Hepatocyte (in vitro differentiated cells): Measurements from ENCODE around the gene PDGFRB. TPM values are rescaled to one million over a fixed set of nuclear protein-coding genes. Genes with fewer than 3 reads are reported as not detected.

Experiments used
- DNase-seq: peaks from one replicate; pipeline ENCODE4 v3.0.0-alpha.2; 2016; ENCODE audit warnings: low spot score
- H2AFZ ChIP-seq: fragments of 200-600 bp; sonication (generic); 2 replicates; pipeline ENCODE4 v1.6.0; 2016; ENCODE audit warnings: antibody characterized with exemption, mild to moderate bottlenecking
- H3K27ac ChIP-seq: fragments of 200-600 bp; sonication (generic); 2 replicates; pipeline ENCODE4 v1.5.1; 2016; ENCODE audit warnings: mild to moderate bottlenecking
- H3K27me3 ChIP-seq: fragments of 200-600 bp; sonication (generic); 2 replicates; pipeline ENCODE4 v1.6.1; 2016
- H3K36me3 ChIP-seq: fragments of 200-600 bp; sonication (generic); replicated peaks from 2 replicates; pipeline ENCODE4 v1.5.1; 2016; ENCODE audit warnings: low read depth; ENCODE audit not compliant: insufficient read depth
- H3K4me1 ChIP-seq: fragments of 200-600 bp; sonication (generic); 2 replicates; pipeline ENCODE4 v1.5.1; 2016; ENCODE audit warnings: mild to moderate bottlenecking, moderate library complexity; ENCODE audit not compliant: insufficient read depth
- H3K4me2 ChIP-seq: fragments of 200-600 bp; sonication (generic); 2 replicates; pipeline ENCODE4 v1.6.0; 2016
- H3K4me3 ChIP-seq: fragments of 200-600 bp; sonication (generic); 2 replicates; pipeline ENCODE4 v1.5.1; 2016; ENCODE audit warnings: mild to moderate bottlenecking
- H3K79me2 ChIP-seq: fragments of 200-600 bp; sonication (generic); 2 replicates; pipeline ENCODE4 v1.6.0; 2017; ENCODE audit warnings: mild to moderate bottlenecking
- H3K9me2 ChIP-seq: fragments of 200-600 bp; sonication (generic); replicated peaks from 2 replicates; pipeline ENCODE4 v1.6.0; 2017; ENCODE audit warnings: mild to moderate bottlenecking; ENCODE audit not compliant: insufficient read depth
- H3K9me3 ChIP-seq: fragments of 200-600 bp; sonication (generic); 2 replicates; pipeline ENCODE4 v1.5.1; 2016; ENCODE audit warnings: low read depth, mild to moderate bottlenecking
- H4K20me1 ChIP-seq: fragments of 200-600 bp; sonication (generic); 2 replicates; pipeline ENCODE4 v1.6.0; 2016; ENCODE audit warnings: mild to moderate bottlenecking; ENCODE audit not compliant: insufficient read depth, poor library complexity, severe bottlenecking
- EZH2 ChIP-seq: fragments of 200-600 bp; sonication (generic); IDR thresholded peaks from 2 replicates; pipeline ENCODE4 v1.6.1; 2016; ENCODE audit warnings: antibody characterized with exemption, mild to moderate bottlenecking, borderline replicate concordance
- EZH2phosphoT487 ChIP-seq: fragments of 200-600 bp; sonication (generic); IDR thresholded peaks from one replicate; pipeline ENCODE4 v1.6.1; 2018; ENCODE audit warnings: antibody characterized with exemption, mild to moderate bottlenecking, low read depth, moderate library complexity; ENCODE audit not compliant: unreplicated experiment, severe bottlenecking
- WGBS: methylation state at CpG from one replicate; pipeline ENCODE4 v1.1.6; 2016; ENCODE audit warnings: low lambda C conversion rate; ENCODE audit errors: missing lambda C conversion rate; 5-methylcytosine and 5-hydroxymethylcytosine counted together
- polyA plus RNA-seq: library from polyadenylated mRNA; unstranded; fragments of >200 nt; fragmentation: Nextera tagmentation; extraction: Ambion mirVana; gene quantifications from 2 replicates; pipeline ENCODE4 v1.2.1, GENCODE V29; 2016
- total RNA-seq: library from RNA; depleted of rRNA; stranded (reverse); fragments of >200 nt; gene quantifications from 2 replicates; pipeline ENCODE4 v1.2.3, GENCODE V29; 2014
- TF ChIP-seq, protein P1 (sequence below): fragments of 200-600 bp; sonication (generic); IDR thresholded peaks from 2 replicates; pipeline ENCODE4 v1.5.1; 2016; ENCODE audit warnings: antibody characterized with exemption, mild to moderate bottlenecking; ENCODE audit not compliant: poor library complexity

The PDGFRB gene
- total and polyA plus RNA-seq, 2 experiments from 2014 or later = 55.1 to 55.2 TPM

DNA sequence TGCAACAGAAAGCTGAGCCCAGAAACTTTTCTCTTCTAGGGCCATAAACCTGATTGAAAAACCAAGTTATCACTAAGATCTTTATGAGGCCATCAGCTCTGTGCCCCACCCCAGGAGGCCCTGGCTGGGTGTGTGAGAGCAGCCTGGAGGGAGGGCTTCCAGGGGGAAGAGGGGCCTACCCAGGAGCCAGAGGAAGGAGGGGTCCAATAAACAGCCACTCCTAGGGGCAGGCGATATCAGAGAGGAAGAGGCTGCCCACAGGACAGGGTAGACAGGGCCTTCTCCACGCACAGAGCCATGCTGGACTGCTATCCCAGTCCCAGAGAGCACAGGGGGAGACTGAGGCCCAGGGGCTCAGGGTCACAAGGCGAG lies 6.5 kb upstream of the PDGFRB start:
- Histone ChIP-seq H3K27ac (peak overlapping the region; percentile 97), H4K20me1 (no peaks in the 10 kb centered on the region), H2AFZ (no peak overlapping the region), H3K9me2 (no peaks in the 10 kb centered on the region), H3K4me2 (peak overlapping the region; percentile 68), H3K79me2 (no peaks in the 10 kb centered on the region), H3K9me3 (no peaks in the 10 kb centered on the region), H3K27me3 (peaks cover 5% of the 10 kb centered on the region), H3K4me1 (peaks cover 67% of the 10 kb centered on the region), H3K36me3 (no peaks in the 10 kb centered on the region), H3K4me3 (no peak overlapping the region)
- DNase-seq = peak; percentile 74
- WGBS = 56% methylated on average over 3 of the region's 3 CpGs
- TF ChIP-seq, protein P1, sequence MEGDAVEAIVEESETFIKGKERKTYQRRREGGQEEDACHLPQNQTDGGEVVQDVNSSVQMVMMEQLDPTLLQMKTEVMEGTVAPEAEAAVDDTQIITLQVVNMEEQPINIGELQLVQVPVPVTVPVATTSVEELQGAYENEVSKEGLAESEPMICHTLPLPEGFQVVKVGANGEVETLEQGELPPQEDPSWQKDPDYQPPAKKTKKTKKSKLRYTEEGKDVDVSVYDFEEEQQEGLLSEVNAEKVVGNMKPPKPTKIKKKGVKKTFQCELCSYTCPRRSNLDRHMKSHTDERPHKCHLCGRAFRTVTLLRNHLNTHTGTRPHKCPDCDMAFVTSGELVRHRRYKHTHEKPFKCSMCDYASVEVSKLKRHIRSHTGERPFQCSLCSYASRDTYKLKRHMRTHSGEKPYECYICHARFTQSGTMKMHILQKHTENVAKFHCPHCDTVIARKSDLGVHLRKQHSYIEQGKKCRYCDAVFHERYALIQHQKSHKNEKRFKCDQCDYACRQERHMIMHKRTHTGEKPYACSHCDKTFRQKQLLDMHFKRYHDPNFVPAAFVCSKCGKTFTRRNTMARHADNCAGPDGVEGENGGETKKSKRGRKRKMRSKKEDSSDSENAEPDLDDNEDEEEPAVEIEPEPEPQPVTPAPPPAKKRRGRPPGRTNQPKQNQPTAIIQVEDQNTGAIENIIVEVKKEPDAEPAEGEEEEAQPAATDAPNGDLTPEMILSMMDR = no peak
- no peak for TF ChIP-seq EZH2phosphoT487
- TF ChIP-seq EZH2 = no peak

DNA sequence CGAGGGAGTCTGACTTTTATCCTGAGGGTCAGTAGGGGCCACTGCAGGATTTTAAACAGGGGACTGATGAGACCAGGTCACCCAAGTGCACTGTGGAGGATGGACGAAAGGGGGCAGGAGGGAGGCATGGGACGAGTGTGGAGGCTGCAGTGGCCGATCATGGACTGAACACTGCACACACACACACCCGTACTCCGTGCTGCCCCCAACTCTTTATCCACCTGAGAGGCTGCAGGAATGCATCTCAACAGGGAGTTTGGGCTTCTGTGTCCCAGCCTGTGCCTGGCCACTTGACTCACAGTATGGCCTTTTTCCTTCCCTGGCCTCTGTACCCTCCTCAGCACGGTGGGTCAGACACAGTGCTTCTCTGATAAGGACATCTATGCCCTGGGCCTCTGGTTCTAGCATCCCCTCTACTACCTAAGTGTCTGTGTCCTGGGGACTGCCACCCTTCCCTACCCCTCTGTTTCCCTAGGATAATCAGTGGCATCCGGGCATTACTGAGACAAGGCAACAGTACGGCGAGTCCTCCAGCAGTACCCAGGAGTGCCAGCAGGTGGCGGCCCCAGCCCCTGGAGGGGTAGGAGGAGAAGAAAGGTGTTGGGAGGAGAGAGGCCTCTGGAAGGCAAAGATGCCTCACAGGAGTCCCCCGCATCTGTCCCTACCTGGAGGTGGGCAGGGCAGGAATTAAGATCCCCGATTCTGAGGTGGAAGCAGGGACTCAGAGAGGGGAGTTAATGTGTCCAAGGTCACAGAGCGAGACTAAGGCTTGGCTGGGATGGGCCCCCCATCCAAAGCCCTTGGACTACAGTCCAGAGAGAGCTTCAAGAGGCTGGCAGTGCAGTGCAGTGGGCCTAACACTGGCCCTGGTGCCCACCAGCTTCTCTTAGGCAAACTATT lies 5.8 kb upstream of the PDGFRB start:
- DNase-seq = peak; percentile 90
- Histone ChIP-seq H3K79me2 (no peaks in the 10 kb centered on the region), H3K27me3 (peaks cover 5% of the 10 kb centered on the region), H3K36me3 (no peaks in the 10 kb centered on the region), H2AFZ (no peak overlapping the region), H3K27ac (peak overlapping the region; percentile 97), H4K20me1 (no peaks in the 10 kb centered on the region), H3K9me2 (no peaks in the 10 kb centered on the region), H3K4me3 (no peak overlapping the region), H3K4me2 (peak overlapping the region; percentile 68), H3K9me3 (no peaks in the 10 kb centered on the region), H3K4me1 (peaks cover 67% of the 10 kb centered on the region)
- 33% methylated on average over 14 of the region's 14 CpGs for WGBS
- TF ChIP-seq EZH2phosphoT487 = no peak
- TF ChIP-seq, protein P1 = peak; percentile 89

DNA sequence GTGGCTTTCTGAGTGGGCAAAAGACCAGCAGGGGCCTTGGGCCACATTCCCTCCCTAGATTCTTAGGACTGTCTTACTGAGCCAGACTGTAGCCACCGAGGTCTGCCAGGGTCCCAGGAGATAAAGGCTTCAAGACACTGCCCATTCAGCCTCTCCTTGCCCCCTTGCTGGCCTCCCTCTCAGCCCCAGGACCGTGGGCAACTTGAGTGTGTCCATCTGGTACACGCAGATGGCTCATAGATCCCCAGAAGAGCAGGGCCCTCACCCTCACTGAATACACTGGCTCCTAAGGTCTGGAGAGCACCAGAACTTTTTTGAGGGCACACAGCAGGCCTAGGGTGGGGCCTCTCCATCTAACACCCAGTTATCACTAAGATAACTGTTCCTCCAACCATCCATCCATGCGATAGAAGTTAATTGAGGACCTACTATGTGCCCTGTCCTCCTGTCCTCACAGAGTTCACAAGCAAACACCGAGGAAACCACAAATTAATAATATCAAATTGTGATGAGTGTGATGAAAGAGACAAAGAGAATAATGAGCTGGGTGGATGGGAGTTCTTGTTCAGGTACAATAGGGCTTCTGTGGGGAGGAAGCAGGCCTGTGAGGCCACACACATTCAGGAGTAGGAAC lies 4.9 kb upstream of the PDGFRB start:
- peak overlapping the region; percentile 97 for H3K27ac ChIP-seq
- no peaks in the 10 kb centered on the region for H3K27me3 ChIP-seq
- 68% methylated on average over 5 of the region's 5 CpGs for WGBS

More for the DNA sequence above, 4.9 kb upstream of the PDGFRB start:
- Histone ChIP-seq H3K9me2 (no peaks in the 10 kb centered on the region), H3K36me3 (no peaks in the 10 kb centered on the region), H3K79me2 (no peaks in the 10 kb centered on the region), H3K4me3 (no peak overlapping the region), H4K20me1 (no peaks in the 10 kb centered on the region), H3K9me3 (no peaks in the 10 kb centered on the region), H3K4me1 (peaks cover 67% of the 10 kb centered on the region), H2AFZ (no peak overlapping the region), H3K4me2 (no peak overlapping the region)
- DNase-seq = no peak
- TF ChIP-seq EZH2phosphoT487 = no peak
- TF ChIP-seq, protein P1 = no peak
- TF ChIP-seq EZH2 = no peak
